Right atrium auricular region (tissue), 2 donors: ENCODE data around the gene PDK2. TPM values are rescaled to one million over a fixed set of nuclear protein-coding genes. Genes with fewer than 3 reads are reported as not detected.
A peak's percentile ranks its signal among the peaks of the same experiment; 100 is the strongest.

Source experiments
- DNase-seq: peaks from one replicate; pipeline ENCODE4 v3.0.0-alpha.2; 2019; ENCODE audit warnings: low spot score
- H3K27ac ChIP-seq, 2 donors: fragments of 200-600 bp; sonication (generic); 1 replicate in 1 of 2; 2 replicates in 1 of 2; pipeline ENCODE4 v1.5.1; 2016 to 2019
- H3K27me3 ChIP-seq, 2 donors: fragments of 200-600 bp; sonication (generic); one replicate each; pipeline versions ENCODE4 v1.5.1 to v1.6.0; 2017 to 2019
- H3K36me3 ChIP-seq: fragments of 200-600 bp; sonication (generic); one replicate; pipeline ENCODE4 v1.5.1; 2016
- H3K4me1 ChIP-seq, 2 donors: fragments of 200-600 bp; sonication (generic); one replicate each; pipeline versions ENCODE4 v1.5.1 to v1.6.0; 2017 to 2019
- H3K4me3 ChIP-seq, 2 donors: fragments of 200-600 bp; sonication (generic); 1 replicate in 1 of 2; 2 replicates in 1 of 2; pipeline ENCODE4 v1.5.1; 2017 to 2019; ENCODE audit warnings: mild to moderate bottlenecking in 1 of 2, moderate library complexity in 1 of 2
- H3K9me3 ChIP-seq, 2 donors: fragments of 200-600 bp; sonication (generic); one replicate each; pipeline ENCODE4 v1.5.1; 2019
- CTCF ChIP-seq, 2 donors: fragments of 200-600 bp; sonication (generic); IDR thresholded peaks; one replicate each; pipeline ENCODE4 v1.5.1; 2019; ENCODE audit warnings: antibody characterized with exemption in 2 of 2
- total RNA-seq, 2 donors: library from RNA; depleted of rRNA; stranded (reverse); fragments of >200 nt; gene quantifications; one replicate each; pipeline ENCODE4 v1.1.0, GENCODE V29; 2016

PDK2 gene
- total RNA-seq, 2 donors from 2014 or later, result 186 to 214 TPM

GRCh38 chr17:50101346-50102163, 6.4 kb downstream of the PDK2 start:
- H3K27ac ChIP-seq, result peak overlapping the region; percentile 94 to 96
- H3K9me3 ChIP-seq, result no peaks in the 10 kb centered on the region
- no peak for TF ChIP-seq CTCF (IDR thresholded peaks at IDR 0.05)
- no peaks in the 10 kb centered on the region for H3K27me3 ChIP-seq
- DNase-seq, result no peak
- H3K36me3 ChIP-seq, result peaks cover 58% of the 10 kb centered on the region
- peak overlapping the region; percentile 15 to 24 for H3K4me3 ChIP-seq
- H3K4me1 ChIP-seq, result peaks cover 0 to 73% of the 10 kb centered on the region in 2 donors

- no peak for TF ChIP-seq CTCF (IDR thresholded peaks at IDR 0.05)
- no peaks in the 10 kb centered on the region for H3K27me3 ChIP-seq
- H3K27ac ChIP-seq, result peak overlapping the region; percentile 94 to 96
- peak overlapping the region; percentile 7 to 15 for H3K4me3 ChIP-seq
- H3K36me3 ChIP-seq, result peaks cover 64% of the 10 kb centered on the region
- H3K4me1 ChIP-seq, result peaks cover 0 to 64% of the 10 kb centered on the region in 2 donors
- peak; percentile 73 for DNase-seq
- H3K9me3 ChIP-seq, result no peaks in the 10 kb centered on the region
These were observed 7.2 kb downstream of the PDK2 start for GRCh38 chr17:50102164-50102991.

- TF ChIP-seq CTCF (IDR thresholded peaks at IDR 0.05), result no peak
- Histone ChIP-seq H3K27me3 (no peaks in the 10 kb centered on the region), H3K27ac (peak overlapping the region; percentile 94 to 96), H3K9me3 (no peaks in the 10 kb centered on the region), H3K4me3 (no peak overlapping the region), H3K4me1 (peaks cover 0 to 57% of the 10 kb centered on the region in 2 donors), H3K36me3 (peaks cover 64% of the 10 kb centered on the region)
- no peak for DNase-seq
These were observed 8.1 kb downstream of the PDK2 start for GRCh38 chr17:50103252-50103651.

GRCh38 chr17:50103941-50104340, 8.8 kb downstream of the PDK2 start:
- peaks cover 0 to 50% of the 10 kb centered on the region in 2 donors for H3K4me1 ChIP-seq
- H3K27me3 ChIP-seq, result no peaks in the 10 kb centered on the region
- no peaks in the 10 kb centered on the region for H3K9me3 ChIP-seq
- no peak overlapping the region for H3K4me3 ChIP-seq
- DNase-seq, result no peak
- H3K27ac ChIP-seq, result peak overlapping the region; percentile 94 to 96
- peaks cover 64% of the 10 kb centered on the region for H3K36me3 ChIP-seq
- no peak for TF ChIP-seq CTCF (IDR thresholded peaks at IDR 0.05)

- TF ChIP-seq CTCF (IDR thresholded peaks at IDR 0.05), result no peak
These were observed 10.7 kb downstream of the PDK2 start for GRCh38 chr17:50105811-50106210.

More at GRCh38 chr17:50105811-50106210, 10.7 kb downstream of the PDK2 start:
- Histone ChIP-seq H3K4me3 (no peak overlapping the region), H3K27ac (no peak overlapping the region), H3K9me3 (no peaks in the 10 kb centered on the region), H3K36me3 (peaks cover 65% of the 10 kb centered on the region), H3K27me3 (no peaks in the 10 kb centered on the region), H3K4me1 (peaks cover 0 to 39% of the 10 kb centered on the region in 2 donors)
- no peak for DNase-seq
